Fibroblast of villous mesenchyme (primary cell): ENCODE results near the gene EGR2. TPM values are rescaled to one million over a fixed set of nuclear protein-coding genes. Genes with fewer than 3 reads are reported as not detected.

Source experiments
- DNase-seq: peaks from one replicate; pipeline ENCODE4 v3.0.0-alpha.2; 2010; ENCODE audit warnings: low read depth
- H3K4me3 ChIP-seq: 2 replicates; pipeline ENCODE4 v1.5.1; 2011; ENCODE audit warnings: low read depth, mild to moderate bottlenecking, low read length
- CTCF ChIP-seq: IDR thresholded peaks from 2 replicates; pipeline ENCODE4 v1.5.1; 2012; ENCODE audit warnings: low read depth, mild to moderate bottlenecking, low read length; ENCODE audit not compliant: insufficient read depth
- total RNA-seq: library from RNA; depleted of rRNA; stranded (reverse); fragments of >200 nt; gene quantifications from 2 replicates; pipeline ENCODE4 v1.2.3, GENCODE V29; 2012

Gene EGR2
- total RNA-seq, 1 donor = 1.7 TPM

GRCh38 chr10:62779487-62780248 is 36.5 kb downstream of the EGR2 start:
- TF ChIP-seq CTCF = no peak
- no peak for DNase-seq
- H3K4me3 ChIP-seq = no peak overlapping the region

GRCh38 chr10:62778125-62778524 is 38.0 kb downstream of the EGR2 start:
- no peak overlapping the region for H3K4me3 ChIP-seq
- no peak for DNase-seq
- TF ChIP-seq CTCF = no peak

GRCh38 chr10:62772186-62772974 is 43.8 kb downstream of the EGR2 start:
- no peak overlapping the region for H3K4me3 ChIP-seq
- DNase-seq = no peak
- TF ChIP-seq CTCF = no peak

- TF ChIP-seq CTCF = no peak
- no peak overlapping the region for H3K4me3 ChIP-seq
- DNase-seq = peak; percentile 36
Measured at GRCh38 chr10:62769574-62770242, 46.5 kb downstream of the EGR2 start.

- no peak for DNase-seq
- no peak for TF ChIP-seq CTCF
- H3K4me3 ChIP-seq = no peak overlapping the region
Measured at GRCh38 chr10:62766386-62766785, 49.8 kb downstream of the EGR2 start.

- no peak overlapping the region for H3K4me3 ChIP-seq
- TF ChIP-seq CTCF = no peak
- DNase-seq = no peak
Measured at GRCh38 chr10:62765726-62766125, 50.4 kb downstream of the EGR2 start.
